ENCODE data around the gene STUB1. TPM values are rescaled to one million over a fixed set of nuclear protein-coding genes. Genes with fewer than 3 reads are reported as not detected.

The STUB1 gene
- total and polyA plus RNA-seq, 10 donors: 68.9 to 160 (median 88.3) TPM

DNA sequence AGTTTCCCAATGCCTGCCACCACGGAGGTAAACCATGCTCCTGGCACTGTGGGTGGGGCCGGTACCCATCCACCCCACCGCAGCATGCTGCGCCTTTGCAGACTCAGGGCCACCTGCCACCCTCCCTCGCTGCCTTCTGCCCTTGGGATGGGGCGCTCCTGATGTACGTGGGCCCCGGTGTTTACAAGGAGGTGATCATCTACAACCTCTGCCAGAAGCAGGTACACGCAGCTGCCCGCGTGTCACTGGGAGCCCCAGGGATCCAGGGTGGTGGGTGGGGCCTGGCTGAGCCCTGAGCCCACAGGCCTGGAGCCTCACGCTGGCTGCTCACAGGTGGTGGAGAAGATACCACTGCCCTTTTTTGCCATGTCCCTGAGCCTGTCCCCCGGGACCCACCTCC, 13.6 kb upstream of the STUB1 start:
- peak overlapping the region in 1 of 8 donors; percentile 94 for H3K27ac ChIP-seq
- intact Hi-C loops (cut with DNase I; ENCODE audit: low total_unique reads): no loop called here
- peaks cover 0 to 26% (median 22%) of the 10 kb centered on the region in 6 donors for H3K36me3 ChIP-seq
- DNase-seq: no peak
- H3K9me3 ChIP-seq: no peaks in the 10 kb centered on the region
- H3K4me1 ChIP-seq: peaks cover 14 to 43% (median 28%) of the 10 kb centered on the region in 6 donors
- H3K4me3 ChIP-seq: no peak overlapping the region
- 89 to 96% (median 92%) methylated on average over 11 to 13 of the region's 13 CpGs for WGBS, 5 donors
- TF ChIP-seq POLR2A (IDR thresholded peaks at IDR 0.05): no peak
- no peak for TF ChIP-seq POLR2AphosphoS5 (IDR thresholded peaks at IDR 0.05)
- no peak for TF ChIP-seq CTCF (IDR thresholded peaks at IDR 0.05 in 8 of 11, conservative IDR thresholded peaks at IDR 0.05 in 3 of 11)
- H3K27me3 ChIP-seq (replicated peaks in 1 of 7): no peaks in the 10 kb centered on the region

GRCh38 chr16:667113-667779, 13.0 kb upstream of the STUB1 start:
- peaks cover 0 to 33% (median 29%) of the 10 kb centered on the region in 6 donors for H3K36me3 ChIP-seq
- H3K4me1 ChIP-seq: peaks cover 14 to 39% (median 27%) of the 10 kb centered on the region in 6 donors
- H3K27me3 ChIP-seq (replicated peaks in 1 of 7): no peaks in the 10 kb centered on the region
- intact Hi-C loops (cut with DNase I; ENCODE audit: low total_unique reads): no loop called here
- peak; percentile 88 for DNase-seq
- TF ChIP-seq POLR2A (IDR thresholded peaks at IDR 0.05) (no peak), CTCF (IDR thresholded peaks at IDR 0.05 in 8 of 11, conservative IDR thresholded peaks at IDR 0.05 in 3 of 11) (no peak), POLR2AphosphoS5 (IDR thresholded peaks at IDR 0.05) (no peak)
- peak overlapping the region; percentile 75 to 94 (median 90) for H3K27ac ChIP-seq
- H3K4me3 ChIP-seq: peak overlapping the region in 6 of 8 donors; percentile 70 to 99 (median 92)
- no peaks in the 10 kb centered on the region for H3K9me3 ChIP-seq
- WGBS, 5 donors: 83 to 90% (median 89%) methylated on average over 6 to 22 of the region's 22 CpGs

DNA sequence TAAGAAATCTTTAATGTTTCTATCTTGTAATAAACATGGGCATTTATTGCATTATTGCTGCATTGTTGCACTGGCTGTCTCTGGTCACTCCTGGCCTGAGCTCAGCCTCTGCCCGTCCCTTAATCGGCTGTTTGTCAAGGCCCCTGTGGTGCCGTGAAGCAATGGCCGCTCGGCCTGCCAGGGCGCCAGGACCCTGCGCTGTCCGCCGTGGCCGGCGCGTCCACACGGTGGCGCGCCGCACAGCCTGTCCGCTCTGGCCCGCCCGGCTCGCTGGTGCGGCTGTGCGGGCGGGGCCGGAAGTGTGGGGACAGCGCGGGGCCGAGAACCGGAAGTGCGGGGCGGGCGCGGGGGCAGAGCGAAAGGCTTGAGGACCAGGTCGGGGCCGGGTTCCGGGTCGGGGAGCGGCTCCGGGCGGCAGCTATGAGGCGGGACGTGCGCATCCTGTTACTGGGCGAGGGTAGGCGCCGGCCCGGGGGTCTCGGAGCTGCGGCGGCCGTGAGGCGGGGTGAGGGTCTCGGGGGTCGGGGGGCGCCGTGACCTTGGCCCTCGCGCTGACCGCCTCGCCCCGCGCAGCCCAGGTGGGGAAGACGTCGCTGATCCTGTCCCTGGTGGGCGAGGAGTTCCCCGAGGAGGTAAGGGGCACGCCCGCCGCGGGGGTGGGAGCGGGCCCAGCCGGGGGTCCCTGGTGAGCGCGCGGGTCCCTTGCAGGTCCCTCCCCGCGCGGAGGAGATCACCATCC, 12.3 kb upstream of the STUB1 start, which contains the start of gene RHOT2:
Gene RHOT2, plus strand, starts transcription at position 353 of the 739 bp plus-strand sequence. Its CDS starts 68 bp downstream, at position 421.
- H3K9me3 ChIP-seq: no peaks in the 10 kb centered on the region
- 1% methylated on average over 34 to 78 of the region's 78 CpGs for WGBS, 5 donors
- peak; percentile 99 for DNase-seq
- peak within 1 kb of the TSS; percentile 75 to 94 (median 90) for H3K27ac ChIP-seq
- intact Hi-C loops (cut with DNase I; ENCODE audit: low total_unique reads): no loop called here
- TF ChIP-seq CTCF (IDR thresholded peaks at IDR 0.05 in 8 of 11, conservative IDR thresholded peaks at IDR 0.05 in 3 of 11) (peak in 10 of 11 experiments; percentile 61 to 99 (median 96)), POLR2AphosphoS5 (IDR thresholded peaks at IDR 0.05) (peak; percentile 90 to 94 (median 91)), POLR2A (IDR thresholded peaks at IDR 0.05) (peak in 1 of 3 donors; percentile 41)
- peaks cover 14 to 39% (median 27%) of the 10 kb centered on the region in 6 donors for H3K4me1 ChIP-seq
- peak within 1 kb of the TSS; percentile 70 to 99 (median 90) for H3K4me3 ChIP-seq
- no peaks in the 10 kb centered on the region for H3K27me3 ChIP-seq (replicated peaks in 1 of 7)
- H3K36me3 ChIP-seq: peaks cover 0 to 40% (median 36%) of the 10 kb centered on the region in 6 donors

All from spleen (tissue), 11 donors.